Embryonic facial prominence (tissue), 1 donor: ENCODE measurements around the gene AANAT.

Source experiments
- DNase-seq: peaks from one replicate; pipeline ENCODE4 v3.0.0-alpha.2; 2016; ENCODE audit errors: extremely low spot score

AANAT gene

DNA sequence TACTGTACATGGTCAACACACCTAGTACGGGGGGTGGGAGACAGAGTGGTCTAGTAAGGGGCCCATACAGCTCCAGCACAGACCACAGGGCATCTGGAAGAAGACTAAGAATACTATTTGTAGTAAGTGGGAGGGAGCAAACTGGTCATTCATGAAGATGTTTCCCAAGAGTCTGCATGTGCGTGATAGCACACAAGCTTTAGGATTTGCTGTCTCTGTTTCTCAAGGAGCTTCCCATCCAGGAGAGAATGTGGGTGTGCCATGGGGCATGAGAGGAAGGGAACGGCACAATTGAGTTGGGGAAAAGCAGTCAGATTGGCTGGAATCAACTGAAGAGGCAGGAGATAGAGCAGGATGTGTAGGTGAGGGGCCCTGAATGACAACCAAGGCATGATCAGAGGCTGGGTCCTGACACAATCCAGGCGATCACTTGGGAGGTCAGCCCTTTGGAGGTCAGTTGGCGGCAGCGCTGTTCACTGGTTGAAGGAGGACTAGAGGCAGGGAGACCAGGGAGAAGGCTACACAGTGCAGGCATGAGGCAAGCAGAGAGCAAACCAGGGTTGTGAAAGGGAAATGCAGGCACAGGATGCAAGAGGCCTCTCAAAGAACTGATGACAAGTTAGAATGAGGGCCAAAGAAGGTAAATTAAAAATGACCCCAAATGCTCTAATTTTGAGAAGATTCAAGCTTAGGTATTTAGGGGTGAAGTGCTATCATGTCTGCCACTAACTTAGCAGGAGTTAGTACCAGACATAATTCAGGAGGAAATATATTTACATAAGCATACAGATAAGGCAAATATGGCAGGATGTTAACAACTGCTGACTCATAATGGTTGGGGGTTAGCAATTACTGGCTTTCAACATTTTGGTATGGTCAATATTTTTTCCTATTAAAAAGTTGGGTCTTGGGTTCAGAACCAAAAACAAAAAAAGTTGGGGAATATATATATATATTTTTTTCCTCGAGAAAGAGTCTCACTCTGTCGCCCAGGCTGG is 24.8 kb upstream of the AANAT start:
- DNase-seq: no peak

DNA sequence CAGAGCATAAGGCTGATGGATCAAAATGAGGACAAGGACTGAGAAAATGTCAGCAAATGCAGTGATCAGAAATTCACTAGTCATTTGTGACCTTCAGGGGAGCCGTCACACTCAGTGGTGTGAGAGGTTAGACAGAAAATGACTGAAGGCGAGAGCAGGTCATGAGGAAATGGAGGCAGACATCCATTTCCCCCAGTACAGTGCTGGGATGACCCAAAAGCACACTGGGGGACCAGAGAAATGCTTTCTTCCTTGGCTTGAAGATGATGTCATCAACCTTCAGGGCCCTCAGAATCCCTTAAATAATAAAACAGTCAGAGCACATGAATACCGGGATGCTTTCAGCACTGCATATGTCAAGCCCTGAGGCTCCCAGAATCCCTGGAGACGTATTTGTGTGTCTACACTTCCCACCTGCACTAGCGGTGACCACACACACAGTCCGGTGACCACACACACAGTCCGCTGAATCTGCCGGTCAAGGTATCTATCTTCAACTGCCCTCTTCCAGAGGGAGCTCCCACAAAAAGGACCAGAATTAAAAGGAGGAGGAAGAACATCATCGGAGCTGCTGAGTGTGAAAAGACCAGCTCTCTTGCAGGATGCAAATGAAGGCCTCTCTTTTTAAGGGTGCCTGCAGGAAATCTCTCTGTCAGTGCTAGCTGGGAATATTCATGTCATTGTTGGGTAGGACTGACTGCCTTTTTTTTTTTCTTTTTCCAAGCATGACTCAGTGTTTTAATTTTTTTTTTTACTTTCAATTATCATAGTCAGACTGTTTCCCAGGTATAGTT is 22.7 kb upstream of the AANAT start:
- no peak for DNase-seq

DNA sequence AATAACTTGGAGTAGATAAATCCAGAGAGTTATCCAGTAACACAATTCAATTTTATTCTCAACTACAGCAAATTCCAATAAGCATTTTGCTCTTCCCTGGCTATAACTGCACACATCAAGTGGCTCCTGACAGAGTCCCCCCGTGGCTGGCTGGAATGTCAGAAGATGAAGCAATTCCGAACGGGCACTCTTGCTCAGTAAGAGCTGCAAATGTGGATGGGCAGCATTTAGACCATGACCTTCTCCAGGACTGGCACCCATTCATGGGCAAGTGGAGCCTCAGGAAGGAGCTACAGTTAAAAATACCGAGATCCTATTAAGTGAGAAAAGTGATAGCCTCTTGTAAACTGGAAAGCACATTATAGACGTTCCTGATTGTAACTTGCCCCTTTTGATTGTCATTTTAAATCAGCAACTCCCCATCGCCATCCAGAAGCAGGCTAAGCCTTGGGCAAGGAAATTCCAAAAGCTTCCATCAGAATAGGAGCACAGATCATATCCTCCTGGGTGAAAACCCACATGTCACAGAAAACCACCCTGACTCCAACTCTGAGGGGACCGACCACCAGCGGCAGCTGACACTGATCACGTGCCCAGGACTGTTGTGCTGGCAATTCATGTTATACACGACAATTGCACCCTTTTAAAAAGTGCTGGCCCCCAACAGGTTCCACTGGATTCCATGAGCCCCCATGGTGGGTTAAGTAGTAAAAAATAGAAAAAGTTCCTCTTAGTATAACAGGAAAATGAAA is 21.5 kb upstream of the AANAT start:
- no peak for DNase-seq

DNA sequence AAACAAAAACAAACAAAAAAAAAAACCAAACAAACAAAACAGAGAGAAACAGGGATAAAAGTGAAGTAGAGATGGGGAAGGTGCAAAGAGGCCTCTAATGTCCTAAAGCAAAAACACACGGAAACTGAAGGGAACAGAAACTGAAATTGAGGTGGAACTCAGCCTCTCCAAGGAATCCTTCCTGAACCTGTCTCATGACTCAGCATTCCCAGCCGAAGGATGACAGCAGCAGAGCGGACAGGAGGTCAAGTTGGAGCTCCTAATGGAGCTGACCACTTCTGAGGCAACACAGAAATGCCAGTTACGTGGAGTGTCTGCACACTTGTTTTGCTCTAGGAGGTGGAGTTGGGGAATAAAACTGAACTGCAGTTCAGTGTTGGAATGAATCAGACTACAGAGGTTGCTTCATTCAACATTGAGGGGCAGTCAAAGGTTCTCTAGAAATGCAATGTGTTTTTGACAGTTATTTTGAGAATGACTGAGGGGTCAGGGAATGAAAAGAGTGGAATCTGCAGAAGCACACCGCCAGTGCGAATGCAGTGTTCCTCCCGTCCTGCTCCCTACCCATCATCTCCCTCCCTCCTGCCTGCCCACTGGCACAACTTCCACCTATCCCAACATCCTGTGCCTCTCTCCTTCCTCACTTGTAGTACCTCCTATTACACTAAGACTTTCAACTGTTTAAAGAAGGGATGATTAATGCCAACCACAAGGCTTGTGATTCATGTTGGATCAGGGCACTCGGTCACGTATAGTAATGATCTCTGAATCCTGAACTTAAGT is 20.8 kb upstream of the AANAT start:
- DNase-seq: no peak

DNA sequence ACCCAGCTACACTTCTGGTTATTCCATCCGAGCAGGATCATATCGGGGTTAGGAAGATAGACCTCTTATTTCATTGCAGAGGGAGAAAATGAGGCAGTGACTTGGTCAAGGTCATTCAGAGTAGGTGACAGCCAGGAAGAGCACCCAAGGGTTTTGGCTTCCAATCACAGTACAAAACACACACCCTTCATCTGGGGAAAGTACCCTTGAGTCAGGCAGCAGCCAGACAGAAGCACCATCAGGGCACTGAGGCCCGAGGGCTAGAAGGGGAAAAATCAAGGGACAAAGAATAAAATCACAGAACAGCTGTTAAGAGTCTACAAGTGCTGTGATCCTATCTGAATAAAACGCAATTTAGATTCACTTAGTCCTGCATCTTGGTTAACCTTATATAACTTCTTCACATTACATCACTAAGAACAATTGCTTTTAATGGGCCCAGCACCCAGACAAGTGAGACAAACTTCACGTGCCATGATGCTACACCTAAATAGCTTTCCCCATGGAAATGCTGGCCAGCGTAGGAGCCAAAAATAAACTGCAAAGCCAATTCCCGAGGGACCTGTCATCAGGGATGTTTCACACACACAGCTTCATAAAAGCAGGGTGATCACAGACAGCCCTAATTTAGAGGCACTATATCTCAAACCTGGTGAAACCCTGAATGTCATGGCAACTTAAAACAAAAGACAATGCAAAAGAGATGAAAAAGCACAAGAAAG is 19.3 kb upstream of the AANAT start:
- no peak for DNase-seq

DNA sequence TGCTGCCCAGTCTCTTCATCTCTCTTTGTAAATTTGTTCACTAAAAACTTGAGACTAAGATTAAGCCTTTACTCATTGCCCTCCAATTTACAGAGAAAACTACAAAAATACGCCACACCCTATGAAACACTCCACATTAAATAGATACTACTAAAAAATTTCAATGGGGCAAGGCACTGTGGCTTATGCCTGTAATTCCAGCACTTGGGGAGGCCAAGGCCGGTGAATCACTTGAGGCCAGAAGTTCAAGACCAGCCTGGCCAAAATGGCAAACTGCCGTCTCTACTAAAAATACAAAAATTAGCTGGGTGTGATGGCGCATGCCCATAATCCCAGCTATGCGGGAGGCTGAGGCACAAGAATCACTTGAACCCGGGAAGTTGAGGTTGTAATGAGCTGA is 18.3 kb upstream of the AANAT start:
- DNase-seq: no peak

DNA sequence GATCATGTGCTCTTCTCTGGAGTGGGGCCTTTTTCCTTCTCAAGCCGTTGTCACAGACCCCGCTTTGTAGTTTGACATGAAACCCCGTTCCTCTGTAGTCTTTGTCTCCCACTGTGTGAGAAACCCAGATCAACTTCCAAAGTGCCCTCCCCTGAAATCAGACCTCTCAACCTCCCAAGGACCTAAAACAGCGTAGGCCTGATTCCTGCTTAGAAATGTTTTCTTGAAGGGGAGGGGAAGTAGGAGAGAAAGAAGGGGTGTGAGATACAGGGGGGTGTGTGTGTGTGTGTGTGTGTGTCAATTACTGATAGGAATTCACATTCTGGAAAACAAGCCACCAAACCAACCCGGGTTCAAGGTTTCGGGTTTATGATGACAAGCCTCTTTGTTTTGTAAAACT is 15.9 kb upstream of the AANAT start:
- DNase-seq: no peak

DNA sequence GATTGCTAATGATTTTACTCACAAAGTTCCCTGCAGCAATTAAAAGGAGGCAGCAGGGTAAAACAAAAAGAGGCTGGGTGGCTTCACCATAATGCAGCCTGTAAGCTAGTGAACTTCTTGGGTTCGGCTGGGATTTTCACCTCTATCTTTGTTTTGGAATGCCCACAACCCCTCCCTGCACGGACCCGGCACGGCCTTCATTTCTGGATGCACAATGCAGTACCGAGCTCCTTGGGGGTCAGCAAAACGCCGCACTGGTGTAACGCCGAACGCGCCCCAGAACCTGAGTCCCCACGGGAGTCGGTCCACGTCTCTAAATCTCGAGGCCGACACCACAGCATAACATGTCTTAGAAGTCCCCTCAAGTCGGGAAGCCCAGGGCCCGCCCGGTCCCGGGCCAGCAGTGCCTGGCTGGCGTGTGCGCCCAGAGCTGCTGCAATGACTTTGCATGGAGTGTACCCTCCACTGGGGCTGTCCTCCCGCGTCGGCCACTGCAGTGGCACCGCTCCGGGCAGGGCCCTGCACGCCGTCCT is 15.2 kb upstream of the AANAT start:
- no peak for DNase-seq

DNA sequence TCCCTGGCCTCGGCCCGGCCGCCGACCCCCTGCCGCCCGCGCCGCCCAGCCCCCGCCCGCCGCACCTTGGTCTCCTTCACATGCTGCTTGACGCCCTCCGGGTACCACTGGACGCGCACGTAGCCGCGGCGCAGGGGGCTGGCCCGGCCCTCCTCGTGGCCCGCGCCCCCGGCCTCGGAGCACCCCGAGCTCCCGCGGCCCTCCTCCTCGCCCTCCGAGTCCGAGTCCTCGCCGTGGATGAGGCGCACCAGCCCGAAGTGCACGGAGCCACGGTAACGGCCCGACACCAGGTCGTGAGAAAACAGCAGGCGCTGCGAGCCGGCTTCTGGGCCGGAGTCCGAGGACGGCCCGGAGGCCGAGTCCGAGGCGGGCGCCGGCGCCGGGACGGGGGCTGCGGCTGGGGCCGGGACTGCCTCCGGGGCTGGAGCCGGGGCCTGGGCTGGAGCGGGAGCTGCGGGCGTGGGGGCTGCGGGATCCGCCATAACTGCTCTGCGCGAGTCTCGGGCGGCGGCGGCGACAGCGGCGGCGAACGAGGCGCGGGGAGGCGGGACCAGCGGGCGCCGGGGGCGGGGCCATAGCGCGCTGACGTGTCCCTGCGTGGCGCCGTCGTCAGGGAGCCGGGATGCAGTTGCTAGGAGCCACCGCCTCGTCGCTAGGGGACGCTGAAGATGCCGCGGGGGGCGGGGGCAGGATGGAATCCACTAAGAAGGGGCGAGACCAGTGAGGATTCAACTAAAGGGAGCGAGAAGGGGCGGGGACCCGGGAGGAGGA is 14.6 kb upstream of the AANAT start, which contains the start of gene UBE2O:
Gene UBE2O (minus strand): TSS at position 493 of the 771 bp plus-strand sequence. CDS start 11 bp downstream, at position 482.
- DNase-seq: peak; percentile 72

DNA sequence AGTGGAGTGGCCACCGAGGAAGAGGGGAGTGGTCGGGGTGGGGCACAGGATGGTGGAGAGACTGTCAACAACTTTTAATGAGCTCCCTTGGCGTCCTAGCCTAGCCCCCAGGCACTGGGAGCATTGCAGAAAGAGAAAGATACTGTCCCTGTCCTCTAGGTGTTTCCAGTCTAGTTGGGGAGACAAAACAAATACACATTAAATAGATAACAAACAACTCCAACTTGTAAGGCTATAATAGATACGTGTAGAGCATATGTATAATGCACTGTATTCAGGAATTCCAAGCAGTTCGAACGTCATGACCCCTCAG is 14.0 kb upstream of the AANAT start:
- no peak for DNase-seq

DNA sequence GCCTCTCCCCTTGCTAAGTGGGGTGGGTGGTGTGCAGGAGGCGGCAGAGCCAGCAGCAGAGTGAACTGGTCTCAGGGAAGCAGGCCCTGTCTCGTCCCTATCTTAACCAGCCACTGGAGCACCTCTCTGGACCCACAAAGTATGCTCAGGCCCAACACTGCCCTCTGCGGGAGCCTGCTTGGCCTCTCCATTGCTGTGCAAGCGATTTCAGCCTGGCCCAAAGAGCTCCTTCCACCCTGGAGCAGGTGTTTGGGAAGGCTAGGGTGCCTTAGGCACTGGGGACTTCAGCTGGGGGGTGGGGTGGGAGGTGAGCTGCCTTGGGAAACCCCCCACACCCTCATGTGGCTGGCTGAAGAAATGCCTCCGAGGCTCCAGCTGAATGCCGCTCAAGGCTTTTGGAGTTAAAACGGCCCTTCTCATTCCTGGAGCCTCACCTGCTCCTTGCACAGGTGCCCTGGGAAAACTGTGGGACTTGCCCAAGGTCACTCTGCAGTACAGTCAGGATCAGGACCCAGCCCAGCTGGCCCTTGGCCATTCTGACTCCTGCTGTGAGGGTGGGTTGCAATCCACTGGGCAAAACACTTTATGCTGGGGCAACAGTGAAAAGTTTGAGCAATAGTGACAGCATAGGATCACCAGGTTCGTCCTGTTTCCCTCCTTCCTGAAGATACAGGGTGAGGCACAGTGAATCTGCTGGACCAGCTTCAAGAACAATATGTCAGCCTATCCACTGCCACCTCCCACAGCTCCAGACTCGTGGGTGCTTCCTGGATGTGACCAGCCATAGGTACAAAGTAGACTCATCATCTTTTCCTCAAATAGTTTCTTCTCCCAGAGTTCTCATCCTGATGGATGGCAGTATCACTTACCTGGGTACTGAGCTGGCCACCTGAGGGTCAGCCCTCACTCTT is 8.6 kb upstream of the AANAT start:
- no peak for DNase-seq

DNA sequence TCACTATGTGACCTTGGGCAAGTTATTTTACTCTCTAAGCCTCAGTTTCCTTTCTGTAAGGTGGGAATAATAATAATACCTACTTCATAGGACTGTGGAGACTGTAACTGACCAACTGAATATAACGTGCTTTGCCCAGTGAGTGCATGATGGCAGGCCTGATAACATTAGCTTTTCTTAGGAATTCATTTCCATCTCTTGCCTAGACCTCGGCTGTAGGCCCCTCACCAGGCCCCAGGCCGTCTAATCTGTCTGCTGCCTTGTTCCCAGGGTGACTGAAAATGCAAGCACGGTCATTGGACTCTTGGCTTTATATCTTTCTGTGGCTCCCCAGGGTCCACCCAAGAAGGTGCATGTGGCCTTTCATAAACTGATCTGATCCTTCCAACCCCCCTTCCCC is 7.7 kb upstream of the AANAT start:
- no peak for DNase-seq

DNA sequence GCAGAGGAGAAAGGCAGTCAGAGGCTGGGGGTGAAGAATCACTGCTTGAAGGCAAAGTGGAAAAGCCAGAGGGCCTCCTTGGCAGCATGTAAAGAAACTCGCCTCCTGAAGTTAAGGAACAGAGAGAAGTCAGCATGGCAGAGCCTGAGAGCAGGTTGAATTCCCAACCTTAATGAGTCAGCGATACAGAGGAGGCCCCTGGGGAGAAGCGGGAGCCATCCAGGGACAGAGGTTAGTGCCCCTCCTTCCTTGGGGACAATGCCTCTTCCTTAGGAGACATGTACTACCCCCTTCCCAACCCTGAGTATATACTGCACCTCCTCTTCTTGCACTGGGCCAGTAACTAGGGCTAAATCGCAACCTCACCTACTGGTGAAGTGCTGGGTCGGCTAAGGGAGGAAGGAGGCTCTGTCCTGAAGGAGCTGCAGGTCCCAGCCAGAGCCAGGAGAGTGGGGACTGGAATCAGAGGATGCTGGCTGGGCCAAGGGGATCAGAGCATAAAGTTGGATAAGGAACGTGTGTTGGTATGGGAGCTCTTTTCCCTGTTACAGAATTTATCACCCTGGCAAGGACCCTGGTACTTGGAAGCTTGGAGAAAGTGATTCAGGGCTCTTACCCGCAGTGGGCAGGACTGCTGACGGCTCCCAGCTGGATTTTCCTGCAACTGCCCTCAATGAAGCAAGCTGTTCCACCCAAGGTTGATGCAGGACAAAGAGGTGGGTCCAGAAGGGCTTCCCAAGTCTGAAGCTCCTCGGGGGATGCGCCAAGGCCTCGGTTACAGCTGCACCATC is 5.4 kb upstream of the AANAT start:
- DNase-seq: no peak

DNA sequence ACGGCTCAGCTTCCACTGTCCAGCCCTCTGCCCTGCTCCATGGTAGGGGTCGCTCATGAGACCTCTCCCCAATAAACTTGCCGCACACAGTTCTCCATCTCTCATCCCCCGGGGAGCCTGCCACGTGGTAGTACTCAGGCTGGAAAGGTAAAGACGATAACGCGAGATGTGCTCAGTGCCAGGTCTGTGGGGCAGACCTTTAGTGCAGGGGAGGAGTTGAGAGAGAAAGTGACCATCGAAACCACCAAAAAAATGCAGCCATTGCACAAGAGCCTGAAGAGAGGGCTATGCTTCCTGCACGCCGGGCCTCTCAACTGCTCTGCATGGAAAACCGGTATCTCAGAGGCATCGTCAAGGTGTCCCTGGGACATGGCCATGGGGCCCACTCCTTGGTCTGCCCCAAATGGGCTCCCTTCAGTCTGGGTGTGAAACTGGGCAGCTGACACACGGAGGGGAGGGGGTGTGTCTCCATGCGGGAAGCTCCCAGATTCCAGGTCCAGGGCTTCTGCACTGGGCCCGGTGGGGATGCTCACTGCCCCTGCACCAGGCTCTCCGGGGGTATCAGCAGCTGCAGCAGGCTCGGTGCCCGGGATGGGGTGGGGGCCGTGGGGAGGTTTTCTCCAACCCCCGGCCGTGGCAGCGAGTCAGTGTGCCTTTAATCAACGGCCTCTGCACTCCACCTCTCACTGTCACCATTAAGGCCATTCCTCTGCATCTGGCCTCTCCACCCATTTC is 4.7 kb upstream of the AANAT start:
- no peak for DNase-seq

DNA sequence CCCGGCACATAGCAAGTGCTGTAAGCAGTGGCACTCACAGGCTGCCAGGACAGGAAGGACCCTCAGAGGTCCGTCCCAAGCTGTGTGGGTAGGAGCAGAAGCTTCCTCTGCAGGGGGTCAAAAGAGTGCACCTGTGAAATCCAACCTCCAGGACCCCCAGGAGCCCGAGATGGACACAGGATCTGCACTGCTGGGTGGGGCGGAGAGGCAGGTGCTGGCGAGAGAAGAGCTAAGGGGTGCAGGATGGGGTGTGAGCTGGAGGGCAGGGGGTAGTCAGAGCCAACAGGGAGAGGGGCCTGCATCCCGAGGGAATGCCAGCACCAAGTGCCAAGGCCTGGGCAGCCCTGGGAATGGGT is 650 bp upstream of the AANAT start:
- no peak for DNase-seq

DNA sequence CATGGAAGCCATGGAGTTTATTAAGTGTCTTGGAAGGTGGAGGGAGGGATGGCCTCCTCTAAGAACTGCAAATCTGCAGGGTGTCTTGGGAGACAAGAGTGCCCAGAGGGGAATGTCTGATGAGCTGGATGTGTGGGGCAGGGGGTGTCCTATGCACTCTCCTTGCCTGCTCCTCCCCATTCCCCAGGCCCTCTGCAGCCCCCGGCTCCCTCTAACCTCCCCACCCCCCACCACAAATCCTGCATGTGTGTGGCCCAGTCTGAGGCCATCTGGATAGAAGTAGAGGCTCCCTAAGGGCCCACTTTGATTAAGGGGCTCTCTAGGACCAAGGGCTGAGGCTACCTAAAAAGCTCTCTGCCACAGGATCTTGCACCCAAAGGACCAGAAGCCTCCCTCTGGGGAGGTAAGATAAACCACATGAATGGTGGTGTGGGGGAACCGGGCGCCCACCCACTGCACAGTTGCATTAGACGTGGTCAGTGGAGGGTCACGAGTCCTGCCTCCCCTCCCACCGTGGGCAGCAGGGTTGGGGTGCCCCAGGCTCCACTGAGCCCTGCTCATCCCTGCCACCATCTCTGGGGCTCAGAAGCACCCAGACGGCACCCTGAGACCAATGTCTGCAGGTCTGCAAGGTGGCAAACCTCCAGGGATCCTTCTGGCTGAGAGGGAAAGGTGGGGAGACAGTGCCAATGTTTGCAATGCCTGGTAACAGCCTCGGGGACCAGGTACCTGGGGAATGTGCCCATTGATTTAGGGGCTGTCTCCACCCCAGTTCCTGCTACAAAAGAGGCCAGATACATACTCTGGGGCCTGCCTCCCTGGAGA is 618 bp downstream of the AANAT start:
- no peak for DNase-seq
